Activated CD4-positive, alpha-beta T cell treated with anti-CD3 and anti-CD28 coated beads, Interleukin-2, amount 50 U/mL, for 16 hours (primary cell): ENCODE measurements around the gene RGS6.

Experiments used
- DNase-seq: peaks from one replicate; pipeline ENCODE4 v3.0.0-alpha.2; 2020

Gene RGS6

DNA sequence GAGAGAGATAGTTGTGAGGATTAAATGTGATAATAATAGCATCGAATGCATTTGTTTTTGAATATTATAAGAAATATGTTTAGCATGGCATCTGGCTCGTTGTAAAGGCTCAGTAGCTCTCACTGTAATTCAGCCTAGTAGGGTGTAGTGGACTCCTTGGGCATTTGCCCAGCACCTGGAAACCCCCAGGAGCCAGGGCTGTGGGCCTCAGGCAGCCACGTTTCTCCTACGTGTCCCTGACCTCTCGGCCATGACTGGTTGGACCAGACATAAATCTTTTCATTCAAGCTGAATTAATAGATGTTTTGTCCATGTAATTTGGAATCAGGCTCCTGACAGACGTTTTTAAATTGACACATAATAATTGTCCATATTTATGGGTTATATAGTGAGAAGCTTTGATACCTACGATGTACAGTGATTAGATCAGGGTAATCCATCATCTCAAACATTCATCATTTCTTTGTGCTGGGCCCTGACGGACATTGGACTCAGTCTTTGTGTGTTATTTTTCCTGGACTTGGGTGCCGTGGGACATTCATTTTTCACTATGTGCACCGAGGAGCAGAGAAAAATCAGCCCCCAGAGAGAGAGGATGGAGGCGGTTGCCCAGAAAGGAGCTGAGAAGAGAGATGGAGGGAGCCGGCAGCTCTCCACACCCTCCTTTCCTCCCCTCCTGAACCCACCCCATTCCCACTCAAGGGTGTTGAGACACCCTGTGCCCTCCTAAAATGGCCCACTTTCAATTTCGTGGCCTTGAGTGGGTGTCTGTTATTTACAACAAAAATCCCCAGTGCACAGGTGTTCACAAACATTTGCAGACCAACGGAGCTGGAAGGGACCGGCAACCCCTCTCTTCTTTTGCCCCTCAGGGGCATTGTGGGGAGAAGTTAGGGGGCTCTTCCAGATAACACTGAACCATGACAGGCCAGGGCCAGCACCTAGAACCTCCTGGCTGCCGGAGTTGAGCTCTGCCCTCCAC lies 665.3 kb downstream of the RGS6 start:
- DNase-seq = no peak

DNA sequence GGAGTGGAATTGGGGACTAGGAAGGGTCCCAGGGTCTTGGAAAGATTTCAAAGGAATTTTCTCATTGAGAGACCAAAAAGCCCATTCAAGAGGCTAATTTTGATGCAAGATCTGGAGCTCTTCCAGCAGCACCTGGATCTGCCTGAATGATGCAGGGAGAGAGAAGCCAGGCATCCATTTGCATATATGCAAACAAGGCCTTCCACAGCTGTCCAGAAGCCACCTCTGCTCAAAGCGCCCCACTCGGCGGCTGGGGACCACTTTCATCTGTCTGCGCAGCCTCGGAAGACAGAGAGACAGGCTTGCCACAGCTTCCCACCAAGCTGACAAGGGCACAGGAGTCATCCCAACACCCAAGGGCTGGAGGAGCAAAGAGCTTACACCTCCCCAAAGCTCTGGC lies 666.1 kb downstream of the RGS6 start:
- DNase-seq = no peak

DNA sequence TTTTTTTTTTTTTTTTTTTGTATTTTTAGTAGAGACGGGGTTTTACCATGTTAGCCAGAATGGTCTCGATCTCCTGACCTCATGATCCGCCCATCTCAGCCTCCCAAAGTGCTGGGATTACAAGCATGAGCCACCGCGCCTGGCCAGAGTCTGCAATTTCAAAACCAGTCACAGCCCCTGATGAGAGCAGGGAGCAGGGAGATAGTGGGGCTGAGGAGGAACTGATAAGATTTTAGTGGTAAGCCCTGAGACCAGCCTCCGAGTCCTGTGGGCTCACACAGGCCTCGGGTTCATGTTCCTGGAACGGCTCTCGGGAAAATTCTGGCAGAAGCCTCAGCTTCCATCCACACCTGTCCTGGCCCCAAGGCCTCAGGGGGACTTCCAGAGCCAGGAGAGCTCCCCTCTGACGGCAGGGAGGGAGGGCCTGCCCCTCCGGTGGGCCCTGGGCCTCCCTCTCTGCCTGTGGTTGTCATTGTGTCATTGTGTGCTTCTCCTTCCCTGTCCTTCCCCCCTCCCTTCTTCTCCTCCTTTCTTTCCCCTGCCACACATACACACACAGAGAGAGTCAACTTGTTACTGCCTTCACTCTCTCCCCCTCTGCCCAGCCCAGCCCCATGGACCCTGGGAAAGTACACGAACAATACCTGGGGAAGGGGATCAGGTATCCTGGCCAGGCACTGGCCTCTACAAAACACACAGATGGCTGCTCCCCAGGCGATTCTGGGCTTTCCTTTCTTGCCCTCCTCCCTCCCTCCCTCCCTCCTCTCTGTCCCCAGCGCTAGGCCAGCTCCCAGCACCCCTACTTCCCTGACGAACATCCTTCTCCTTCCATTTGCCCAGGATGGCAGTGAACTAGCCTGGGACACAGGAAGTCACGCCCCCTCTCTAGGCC lies 667.6 kb downstream of the RGS6 start:
- DNase-seq = no peak

DNA sequence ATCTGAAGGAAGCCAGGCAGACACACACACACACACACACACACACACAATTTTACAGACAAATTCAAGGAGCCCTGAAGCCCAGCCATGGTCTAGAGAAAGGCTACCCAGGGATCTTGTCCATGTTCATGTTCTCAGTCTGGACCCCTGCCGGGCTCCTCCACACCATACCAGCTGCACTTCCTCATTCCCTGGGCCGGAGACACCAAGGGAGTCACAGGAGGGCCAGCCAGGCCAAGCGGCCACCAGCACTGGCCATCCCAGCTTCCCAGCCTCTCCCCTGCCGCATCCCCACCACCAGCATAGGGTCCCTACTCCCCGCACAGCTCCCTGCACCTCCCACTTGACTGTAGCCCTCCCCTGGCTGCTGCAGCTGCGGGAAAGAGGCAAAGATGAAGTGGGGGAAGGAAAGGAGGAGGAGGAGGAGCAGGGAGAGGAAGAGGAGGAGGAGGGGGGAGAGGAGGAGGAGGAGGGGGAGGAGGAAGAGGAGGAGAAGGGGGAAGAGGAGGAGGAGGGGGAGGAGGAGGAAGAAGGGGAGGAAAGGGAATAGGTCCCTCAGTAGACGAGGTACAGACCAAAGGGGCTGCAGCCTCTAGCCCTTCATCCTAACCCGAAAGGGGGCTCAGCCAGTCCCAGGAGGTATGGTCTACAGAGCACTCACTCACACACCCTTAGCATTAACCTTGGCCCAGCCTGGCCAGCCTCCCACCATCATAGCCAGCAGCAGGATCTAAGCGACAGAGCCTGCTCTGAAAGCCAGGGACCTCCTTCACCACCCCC lies 668.5 kb downstream of the RGS6 start:
- DNase-seq = no peak

DNA sequence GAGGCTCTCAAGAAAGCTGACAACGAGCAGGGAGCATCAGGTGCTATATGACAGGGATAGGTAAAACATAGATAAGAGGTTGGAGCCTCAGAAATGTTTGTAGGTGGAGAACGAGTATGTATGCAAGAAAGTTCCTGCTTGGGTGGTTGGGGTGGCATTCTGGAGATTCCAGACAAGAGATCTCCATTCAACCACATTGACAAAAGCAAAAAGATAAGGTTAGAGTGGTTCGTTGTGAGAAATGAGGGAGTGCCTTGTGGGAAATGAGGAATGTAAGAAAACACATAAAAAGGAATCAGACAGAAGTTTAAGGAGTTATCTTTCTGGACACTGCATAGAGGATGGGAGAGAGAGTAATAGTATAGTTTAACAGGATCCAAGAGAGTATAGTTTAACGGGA lies 671.4 kb downstream of the RGS6 start:
- no peak for DNase-seq

DNA sequence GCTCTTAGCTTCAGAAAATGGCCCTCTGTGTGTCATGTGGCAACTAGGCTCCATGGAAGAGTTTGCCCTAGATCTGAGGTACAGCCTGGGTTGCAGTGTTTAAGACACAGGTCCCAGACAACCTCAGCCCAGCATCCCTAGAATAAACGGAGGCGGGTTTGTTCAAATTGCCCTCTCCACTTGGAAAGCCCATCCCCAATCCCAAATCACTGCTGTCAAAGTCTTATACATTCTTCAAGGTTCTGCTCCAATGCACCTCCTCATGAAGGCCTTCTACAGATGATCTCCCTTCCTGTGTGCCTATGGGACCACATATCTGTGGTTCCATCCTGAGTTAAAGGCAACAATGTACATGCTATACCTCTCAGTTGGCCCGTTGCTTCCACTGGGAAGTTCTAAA lies 671.9 kb downstream of the RGS6 start:
- DNase-seq = no peak

DNA sequence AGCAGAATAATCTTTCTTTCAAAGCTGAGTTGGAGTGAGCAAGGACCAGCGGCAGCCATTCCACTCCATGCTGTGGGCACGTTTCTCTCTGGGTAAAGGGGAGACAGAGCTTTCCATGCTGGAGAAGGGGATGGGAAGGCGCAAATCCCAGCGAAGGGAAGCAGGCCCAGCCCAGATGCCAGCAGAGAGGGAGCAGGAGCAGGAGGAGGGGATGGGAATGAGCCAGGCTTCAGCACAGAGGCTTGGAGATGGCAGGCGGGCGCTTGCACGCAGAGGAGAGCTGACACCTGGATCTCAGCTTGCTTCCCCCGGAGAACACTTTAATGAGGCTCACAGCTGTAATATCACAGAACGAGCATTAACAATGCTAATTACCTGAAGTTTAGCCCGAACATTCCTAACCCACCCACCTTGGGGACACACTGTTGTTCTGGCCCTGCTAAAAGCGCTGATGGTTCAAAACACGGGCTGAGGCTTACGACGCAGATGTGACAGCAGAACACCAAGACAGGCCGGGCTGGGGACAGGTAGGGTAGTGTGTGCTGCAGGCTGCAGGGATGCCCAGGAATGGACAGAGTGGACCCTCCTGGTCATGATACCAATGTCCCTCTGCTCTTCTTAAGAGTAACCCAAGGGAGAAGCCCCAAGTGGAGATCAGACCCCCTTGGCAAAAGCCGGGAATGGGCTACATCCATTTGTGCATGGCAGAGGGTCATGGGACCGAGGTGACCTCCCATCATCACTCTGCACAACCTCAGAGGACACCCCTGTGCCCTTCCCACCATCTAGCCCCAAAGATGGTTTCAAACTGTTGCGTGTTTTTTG lies 673.1 kb downstream of the RGS6 start:
- no peak for DNase-seq

DNA sequence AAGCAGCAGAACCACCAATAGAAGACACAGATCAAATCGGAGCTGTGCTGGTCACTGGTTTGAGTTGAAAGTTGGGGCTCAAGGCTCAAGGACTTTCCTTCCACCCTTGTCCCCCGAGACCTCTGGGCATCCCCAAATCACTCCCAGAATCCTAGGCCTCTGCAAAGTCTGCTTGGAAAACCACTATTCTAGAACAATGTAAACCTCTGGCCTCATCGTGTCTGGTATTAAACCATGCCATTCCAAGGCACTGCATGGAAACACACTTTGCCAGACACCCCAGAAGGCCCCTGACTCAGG lies 673.6 kb downstream of the RGS6 start:
- no peak for DNase-seq

DNA sequence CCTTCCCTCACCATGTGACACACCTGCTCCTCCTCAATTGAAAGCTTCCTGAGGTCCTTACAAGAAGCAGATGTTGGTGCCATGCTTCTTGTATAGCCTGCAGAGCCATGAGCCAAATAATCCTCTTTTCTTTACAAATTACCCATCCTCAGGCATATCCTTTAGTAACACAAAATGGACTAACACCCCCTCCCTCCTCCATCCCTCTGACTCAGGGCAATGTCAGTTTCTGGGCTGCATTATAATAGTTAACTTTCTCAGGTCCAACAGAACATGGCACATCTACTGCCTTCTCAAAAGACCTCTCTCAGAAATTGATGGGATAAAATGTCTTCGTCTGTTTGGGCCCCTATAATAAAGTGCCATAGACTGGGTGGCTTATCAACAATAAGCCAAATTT lies 674.6 kb downstream of the RGS6 start:
- DNase-seq = no peak

DNA sequence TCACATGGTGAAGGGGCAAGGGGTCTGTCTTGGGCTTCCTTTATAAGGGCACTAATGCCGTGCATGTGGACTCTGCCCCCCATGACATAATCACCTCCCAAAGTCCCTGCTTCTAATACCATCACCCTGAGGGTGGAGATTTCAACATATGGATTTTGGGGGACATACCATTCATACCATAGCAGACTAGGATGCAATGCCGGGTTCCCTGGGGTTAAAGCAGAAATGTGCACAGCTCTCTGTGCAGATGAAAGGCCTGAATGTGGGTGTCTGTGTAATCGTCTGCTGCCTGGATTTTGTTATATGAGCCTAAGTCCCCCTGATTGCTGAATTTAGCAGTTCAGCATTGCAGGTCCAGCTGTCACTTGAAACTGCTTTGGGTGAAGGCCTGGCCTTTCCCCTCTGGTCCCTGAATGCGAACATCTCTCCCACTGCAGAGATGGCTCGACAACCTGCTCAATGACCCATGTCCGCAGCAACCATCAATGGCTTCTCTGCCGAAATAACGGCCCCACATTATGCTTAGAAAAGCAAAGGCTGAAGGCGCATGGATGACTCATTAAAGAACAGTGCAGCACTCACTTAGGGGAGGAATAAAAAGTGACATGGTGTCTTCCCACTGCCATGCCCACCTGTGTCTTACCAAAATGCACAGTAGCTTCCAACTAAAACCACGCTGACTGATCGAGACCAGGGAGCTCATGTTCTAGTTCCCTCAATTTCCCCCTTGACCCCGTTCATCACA lies 675.3 kb downstream of the RGS6 start:
- DNase-seq = no peak

DNA sequence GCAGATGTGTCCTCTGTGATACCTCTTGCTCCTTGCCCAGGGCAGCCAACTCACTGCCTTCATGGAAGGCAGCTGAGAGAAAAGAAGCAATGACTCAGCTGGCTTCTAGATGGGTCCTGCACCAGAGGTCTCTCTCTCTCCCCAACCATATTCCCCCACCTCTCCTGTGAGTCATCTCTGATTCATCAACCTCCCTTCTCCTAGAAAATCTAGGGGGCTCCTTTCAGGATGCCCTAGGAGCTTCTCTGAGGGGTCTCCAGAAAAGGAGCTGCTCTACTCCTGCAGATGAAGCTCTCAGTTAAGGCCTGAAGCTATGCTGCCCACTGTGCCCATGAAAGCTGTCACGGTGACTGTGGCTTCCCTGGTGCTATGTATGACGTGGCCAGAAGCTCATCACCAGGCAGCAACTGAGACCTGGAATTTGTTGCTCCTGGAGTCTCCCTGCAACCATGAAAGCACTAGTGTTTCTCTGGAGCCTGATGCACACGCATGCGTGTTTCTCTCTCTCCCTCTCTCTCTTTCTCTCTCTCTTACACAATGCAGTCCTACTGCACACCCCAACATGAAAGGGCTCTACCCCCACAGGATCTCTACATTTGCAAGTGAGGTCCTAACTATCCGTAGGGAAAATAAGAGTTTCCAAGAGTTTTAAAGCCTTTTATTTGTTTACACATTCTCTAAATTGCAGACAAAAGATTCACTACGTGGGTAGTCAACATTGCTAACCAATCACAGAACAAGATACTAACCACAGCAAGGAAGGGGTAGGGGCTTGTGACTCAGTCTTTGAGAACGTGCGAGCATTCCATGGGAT lies 676.4 kb downstream of the RGS6 start:
- DNase-seq = no peak

DNA sequence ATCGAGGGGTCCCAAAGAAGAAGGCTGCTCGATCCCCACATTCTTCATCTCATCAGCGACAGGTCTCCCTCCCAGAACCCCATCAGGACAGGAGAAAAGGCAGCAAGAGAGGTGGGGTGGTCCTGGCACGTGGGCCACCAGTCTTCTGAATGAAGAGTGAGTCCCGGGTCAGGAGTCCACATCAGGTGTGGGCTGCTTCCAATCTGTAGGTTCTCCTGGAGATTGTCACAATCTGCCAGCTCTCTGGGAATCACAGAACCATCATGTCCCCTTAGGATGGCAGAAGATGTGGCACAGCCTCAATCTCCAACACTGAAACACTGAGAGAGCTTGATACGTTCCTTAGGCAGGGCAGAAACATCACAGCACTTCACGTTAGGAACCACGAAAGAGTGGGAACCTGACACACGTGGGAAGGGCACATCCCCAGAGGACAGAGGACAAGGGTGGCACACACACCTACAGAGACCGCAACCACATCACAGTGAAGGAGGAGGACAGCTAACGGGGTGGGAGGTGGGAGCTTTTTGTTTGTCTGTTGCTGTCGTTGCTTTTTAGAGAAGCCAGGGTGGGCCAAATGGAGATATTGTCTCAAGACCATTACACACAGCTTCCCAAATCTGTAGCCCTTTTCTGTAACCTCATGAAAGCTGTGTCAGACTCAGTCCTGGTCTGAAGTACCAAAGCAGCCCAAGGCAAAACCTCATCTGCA lies 677.1 kb downstream of the RGS6 start:
- no peak for DNase-seq

DNA sequence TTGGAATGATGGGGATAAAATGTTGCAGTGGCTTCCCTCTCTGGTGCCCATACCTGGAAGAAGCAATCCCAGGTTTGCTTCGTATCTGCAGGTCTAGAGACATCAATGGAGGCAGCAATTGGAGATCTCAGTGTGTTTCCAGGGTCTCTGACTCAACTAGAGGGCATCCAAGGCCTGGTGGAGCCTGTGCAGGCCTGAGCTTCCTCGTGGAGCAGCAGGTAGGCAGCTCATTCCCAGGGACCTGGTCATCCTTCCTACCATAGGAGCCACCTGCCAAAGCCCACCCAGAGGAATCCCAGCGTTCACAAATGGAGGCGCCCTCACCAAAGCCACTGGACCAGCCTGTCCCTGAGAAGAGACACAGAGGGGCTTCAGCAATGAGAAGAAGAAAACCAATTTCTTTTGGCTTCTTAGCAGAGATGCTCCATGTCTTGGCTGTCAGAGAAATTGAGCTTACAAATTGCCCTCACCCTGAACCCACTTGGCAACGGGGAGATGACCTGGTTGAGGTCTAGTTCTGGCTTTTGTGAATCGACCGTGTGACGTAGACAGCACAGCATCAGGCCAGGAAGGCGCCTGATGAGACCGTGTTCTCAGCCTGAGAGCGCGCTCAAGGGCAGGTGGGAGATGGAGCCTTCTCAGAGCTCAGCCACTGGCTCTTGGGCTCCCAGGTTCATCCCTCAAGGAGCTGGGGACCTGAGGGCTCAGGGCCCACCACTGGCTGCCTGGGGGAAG lies 678.0 kb downstream of the RGS6 start:
- DNase-seq = no peak

DNA sequence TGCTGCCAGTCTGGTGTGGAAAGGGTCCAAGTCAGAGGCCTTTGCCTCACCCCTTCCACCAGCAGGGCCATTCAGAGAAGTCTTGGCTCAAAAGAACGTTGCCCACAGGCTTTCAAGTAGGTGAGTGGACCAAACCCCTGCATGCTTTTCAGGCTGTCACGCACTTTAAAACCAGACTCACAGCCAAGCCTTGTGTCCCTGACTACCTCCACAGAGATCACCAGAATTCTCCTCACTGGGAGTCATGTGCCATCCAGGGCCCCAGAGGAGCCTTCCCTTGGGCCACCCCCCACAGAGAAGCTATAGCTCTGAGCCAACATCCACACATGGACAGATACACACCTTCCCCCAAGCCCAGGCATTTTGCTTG lies 678.6 kb downstream of the RGS6 start:
- DNase-seq = no peak

DNA sequence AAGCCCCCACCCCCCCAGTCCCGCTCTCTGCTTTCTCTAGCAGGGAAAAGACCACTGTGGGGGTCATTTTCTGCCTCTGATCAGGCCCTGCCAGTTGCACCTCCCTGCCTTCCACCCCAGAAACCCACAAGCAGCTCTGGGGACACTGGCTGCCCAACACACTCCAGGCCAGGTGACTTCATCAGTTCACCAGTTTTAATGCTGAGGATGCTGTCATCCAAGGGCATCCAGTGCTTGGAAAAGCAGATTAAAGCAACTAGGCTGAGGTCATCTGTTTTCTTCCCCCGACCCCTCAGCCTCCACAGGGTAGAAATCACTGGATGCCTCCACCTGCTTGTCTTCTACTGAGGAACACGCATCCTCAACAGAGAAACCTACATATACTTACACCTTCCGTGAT lies 679.3 kb downstream of the RGS6 start:
- DNase-seq = no peak

DNA sequence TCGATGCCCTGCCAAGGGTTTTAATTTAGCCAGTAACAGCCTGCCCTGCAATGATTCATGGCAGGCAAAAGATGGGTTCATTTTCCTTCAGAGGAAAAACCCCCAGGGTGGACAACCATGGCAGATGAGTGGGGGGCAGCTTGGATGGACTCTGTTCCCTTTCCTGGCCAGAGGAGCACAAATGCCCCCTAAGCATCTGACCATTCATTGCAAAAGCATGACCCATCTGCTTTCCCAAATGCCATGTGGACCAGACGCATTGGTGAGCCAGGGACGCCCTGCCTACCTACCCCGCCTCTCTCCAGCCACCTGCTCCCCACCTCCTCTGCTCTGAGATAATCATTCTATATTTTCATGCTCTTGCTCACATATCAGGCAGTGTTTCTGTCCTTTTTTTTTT lies 679.8 kb downstream of the RGS6 start:
- DNase-seq = no peak

DNA sequence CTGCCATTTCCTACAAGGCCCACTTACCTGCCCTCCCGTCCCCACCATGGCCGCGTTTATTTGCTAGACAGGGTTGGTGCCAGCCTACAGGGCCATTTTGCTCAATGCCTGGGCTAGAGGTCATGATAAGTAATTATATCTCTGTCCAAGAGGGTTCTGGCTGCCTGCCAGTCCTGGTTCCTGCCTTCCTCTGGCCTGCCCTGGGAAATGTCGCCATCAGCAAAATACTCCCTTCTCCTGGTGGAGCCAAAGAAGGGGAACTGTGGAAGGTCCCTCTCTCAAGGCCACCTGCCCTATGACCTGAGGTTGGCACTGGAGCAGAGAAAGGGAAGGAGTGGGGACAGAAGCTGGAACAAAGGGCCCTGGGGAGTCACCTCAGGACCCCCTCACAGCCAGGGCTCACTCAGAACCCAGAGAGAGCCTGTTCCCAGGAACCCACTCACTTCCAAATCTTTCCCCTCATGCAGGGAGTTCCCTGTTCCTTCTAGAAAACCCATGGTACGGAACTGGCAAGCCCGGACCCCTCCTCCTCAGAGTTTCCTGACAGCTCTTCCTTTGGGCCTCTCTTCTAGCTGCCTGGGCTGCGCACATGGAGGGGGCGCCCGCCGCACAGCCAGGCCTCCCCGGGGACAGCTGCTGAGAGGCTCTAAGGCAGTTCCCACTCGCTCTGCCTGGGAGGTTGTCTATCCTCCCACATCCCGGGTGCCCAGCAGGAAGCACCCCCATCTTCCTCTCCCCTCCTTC lies 681.2 kb downstream of the RGS6 start:
- DNase-seq = no peak

DNA sequence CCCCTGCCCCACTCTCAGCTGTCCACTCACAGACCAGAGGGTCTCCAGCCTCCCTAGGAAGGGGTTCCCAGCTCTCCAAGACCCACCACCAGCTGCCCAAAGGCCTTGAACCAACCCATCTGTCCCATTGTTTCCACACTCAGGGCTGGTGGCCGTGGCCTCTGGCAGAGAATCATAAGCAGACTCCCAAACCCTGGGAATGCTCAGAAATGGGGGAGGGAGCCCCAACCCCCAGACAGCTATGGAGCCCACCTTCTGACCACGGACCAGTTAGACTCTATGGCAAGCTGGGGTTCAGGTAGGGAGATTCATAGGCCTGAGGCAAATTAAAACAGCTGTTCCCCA lies 681.7 kb downstream of the RGS6 start:
- no peak for DNase-seq

DNA sequence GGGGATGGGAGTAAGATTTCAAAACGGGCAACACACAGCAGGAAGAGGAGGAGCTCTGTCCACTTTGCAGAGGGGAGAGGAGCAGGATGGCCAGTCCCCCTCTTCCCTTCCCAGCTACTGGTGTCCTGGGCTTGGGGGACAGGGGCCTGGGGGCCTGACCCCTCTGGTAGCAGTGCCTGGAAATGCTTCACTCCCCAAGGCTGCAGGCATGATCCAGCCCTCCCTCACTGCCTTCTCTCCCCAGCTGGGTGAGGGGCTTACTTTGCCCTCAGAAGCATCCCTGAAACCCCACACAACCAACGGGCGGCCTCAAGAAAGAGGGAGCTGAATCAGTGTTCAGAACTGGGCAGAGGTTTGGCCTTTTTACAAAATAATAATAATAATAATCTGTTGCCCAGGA lies 682.1 kb downstream of the RGS6 start:
- DNase-seq = no peak
